GM23338 (cell line): ENCODE results near the gene CDK14.

Experiments used
- CREB1 ChIP-seq: fragments of 250-450 bp; sonication (Bioruptor Pico); IDR thresholded peaks from 2 replicates; pipeline ENCODE4 v1.5.0; 2020; ENCODE audit warnings: low read depth, mild to moderate bottlenecking, moderate library complexity
- EZH2 ChIP-seq: fragments of 200-600 bp; sonication (generic); IDR thresholded peaks from one replicate; pipeline ENCODE4 v1.8.0; 2017; ENCODE audit warnings: antibody characterized with exemption, mild to moderate bottlenecking, low read depth; ENCODE audit not compliant: unreplicated experiment
- EZH2phosphoT487 ChIP-seq: fragments of 200-600 bp; sonication (generic); IDR thresholded peaks from one replicate; pipeline ENCODE4 v1.8.1; 2018; ENCODE audit warnings: antibody characterized with exemption; ENCODE audit not compliant: unreplicated experiment
- JUNB ChIP-seq: IDR thresholded peaks from one replicate; pipeline ENCODE4 v1.6.1; 2016; ENCODE audit warnings: antibody characterized with exemption; ENCODE audit not compliant: unreplicated experiment
- POLR2AphosphoS5 ChIP-seq: IDR thresholded peaks from 2 replicates; pipeline ENCODE4 v1.6.1; 2016; ENCODE audit warnings: antibody characterized with exemption, low read depth
- STAT1 ChIP-seq: IDR thresholded peaks from one replicate; pipeline ENCODE4 v1.6.1; 2016; ENCODE audit warnings: antibody characterized with exemption; ENCODE audit not compliant: unreplicated experiment
- TF ChIP-seq, protein P1 (sequence below), 2 experiments: fragments of 200-600 bp in 1 of 2; sonication (generic) in 1 of 2; conservative IDR thresholded peaks; 2 replicates each; pipeline versions ENCODE4 v1.5.1 to v1.6.1; 2016 to 2017; ENCODE audit warnings: antibody characterized with exemption in 2 of 2, low read depth in 2 of 2, mild to moderate bottlenecking in 2 of 2, moderate library complexity in 1 of 2
- TF ChIP-seq, protein P2 (sequence below): IDR thresholded peaks from one replicate; pipeline ENCODE4 v1.6.1; 2018; ENCODE audit warnings: antibody characterized with exemption; ENCODE audit not compliant: unreplicated experiment
- TF ChIP-seq, protein P3 (sequence below): IDR thresholded peaks from 2 replicates; pipeline ENCODE4 v1.6.1; 2016; ENCODE audit warnings: antibody characterized with exemption

DNA sequence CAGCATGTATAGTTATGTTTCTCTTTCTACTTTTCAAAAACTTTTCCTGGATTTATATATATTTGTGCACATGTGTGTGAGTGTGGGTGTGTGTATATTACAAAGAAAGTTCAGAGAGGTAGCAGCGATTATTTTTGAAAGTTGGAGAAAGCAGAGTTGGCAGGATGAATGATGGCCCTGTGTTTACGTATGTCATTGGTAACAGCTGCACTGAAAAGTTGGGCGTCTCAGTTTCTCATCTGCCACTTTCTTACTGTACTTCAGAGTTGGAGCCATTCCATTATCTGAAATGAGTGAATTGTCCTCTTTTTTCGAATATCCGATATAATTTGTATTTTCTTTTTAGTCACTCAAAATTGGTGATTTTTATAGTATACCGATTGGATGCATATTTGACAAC, 172.2 kb downstream of the CDK14 start:
- TF ChIP-seq, protein P1, sequence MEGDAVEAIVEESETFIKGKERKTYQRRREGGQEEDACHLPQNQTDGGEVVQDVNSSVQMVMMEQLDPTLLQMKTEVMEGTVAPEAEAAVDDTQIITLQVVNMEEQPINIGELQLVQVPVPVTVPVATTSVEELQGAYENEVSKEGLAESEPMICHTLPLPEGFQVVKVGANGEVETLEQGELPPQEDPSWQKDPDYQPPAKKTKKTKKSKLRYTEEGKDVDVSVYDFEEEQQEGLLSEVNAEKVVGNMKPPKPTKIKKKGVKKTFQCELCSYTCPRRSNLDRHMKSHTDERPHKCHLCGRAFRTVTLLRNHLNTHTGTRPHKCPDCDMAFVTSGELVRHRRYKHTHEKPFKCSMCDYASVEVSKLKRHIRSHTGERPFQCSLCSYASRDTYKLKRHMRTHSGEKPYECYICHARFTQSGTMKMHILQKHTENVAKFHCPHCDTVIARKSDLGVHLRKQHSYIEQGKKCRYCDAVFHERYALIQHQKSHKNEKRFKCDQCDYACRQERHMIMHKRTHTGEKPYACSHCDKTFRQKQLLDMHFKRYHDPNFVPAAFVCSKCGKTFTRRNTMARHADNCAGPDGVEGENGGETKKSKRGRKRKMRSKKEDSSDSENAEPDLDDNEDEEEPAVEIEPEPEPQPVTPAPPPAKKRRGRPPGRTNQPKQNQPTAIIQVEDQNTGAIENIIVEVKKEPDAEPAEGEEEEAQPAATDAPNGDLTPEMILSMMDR (conservative IDR thresholded peaks at IDR 0.05; ENCODE audit: low read depth in 2 of 2), result no peak
- TF ChIP-seq POLR2AphosphoS5, result no peak
- TF ChIP-seq EZH2, result no peak
- no peak for TF ChIP-seq EZH2phosphoT487
- TF ChIP-seq, protein P2, sequence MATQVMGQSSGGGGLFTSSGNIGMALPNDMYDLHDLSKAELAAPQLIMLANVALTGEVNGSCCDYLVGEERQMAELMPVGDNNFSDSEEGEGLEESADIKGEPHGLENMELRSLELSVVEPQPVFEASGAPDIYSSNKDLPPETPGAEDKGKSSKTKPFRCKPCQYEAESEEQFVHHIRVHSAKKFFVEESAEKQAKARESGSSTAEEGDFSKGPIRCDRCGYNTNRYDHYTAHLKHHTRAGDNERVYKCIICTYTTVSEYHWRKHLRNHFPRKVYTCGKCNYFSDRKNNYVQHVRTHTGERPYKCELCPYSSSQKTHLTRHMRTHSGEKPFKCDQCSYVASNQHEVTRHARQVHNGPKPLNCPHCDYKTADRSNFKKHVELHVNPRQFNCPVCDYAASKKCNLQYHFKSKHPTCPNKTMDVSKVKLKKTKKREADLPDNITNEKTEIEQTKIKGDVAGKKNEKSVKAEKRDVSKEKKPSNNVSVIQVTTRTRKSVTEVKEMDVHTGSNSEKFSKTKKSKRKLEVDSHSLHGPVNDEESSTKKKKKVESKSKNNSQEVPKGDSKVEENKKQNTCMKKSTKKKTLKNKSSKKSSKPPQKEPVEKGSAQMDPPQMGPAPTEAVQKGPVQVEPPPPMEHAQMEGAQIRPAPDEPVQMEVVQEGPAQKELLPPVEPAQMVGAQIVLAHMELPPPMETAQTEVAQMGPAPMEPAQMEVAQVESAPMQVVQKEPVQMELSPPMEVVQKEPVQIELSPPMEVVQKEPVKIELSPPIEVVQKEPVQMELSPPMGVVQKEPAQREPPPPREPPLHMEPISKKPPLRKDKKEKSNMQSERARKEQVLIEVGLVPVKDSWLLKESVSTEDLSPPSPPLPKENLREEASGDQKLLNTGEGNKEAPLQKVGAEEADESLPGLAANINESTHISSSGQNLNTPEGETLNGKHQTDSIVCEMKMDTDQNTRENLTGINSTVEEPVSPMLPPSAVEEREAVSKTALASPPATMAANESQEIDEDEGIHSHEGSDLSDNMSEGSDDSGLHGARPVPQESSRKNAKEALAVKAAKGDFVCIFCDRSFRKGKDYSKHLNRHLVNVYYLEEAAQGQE, result no peak
- TF ChIP-seq CREB1 (CRISPR knock-in tag), result no peak
- TF ChIP-seq STAT1, result no peak
- TF ChIP-seq, protein P3, sequence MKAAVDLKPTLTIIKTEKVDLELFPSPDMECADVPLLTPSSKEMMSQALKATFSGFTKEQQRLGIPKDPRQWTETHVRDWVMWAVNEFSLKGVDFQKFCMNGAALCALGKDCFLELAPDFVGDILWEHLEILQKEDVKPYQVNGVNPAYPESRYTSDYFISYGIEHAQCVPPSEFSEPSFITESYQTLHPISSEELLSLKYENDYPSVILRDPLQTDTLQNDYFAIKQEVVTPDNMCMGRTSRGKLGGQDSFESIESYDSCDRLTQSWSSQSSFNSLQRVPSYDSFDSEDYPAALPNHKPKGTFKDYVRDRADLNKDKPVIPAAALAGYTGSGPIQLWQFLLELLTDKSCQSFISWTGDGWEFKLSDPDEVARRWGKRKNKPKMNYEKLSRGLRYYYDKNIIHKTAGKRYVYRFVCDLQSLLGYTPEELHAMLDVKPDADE, result no peak
- no peak for TF ChIP-seq JUNB
